Endothelial cell of umbilical vein (primary cell): ENCODE results near the gene ATP5PB. TPM values are rescaled to one million over a fixed set of nuclear protein-coding genes. Genes with fewer than 3 reads are reported as not detected.

Experiments
- BruUV-seq: library from RNA; stranded (reverse); fragments of 400-500 nt; replicated peaks from 2 replicates; lab custom pipeline; 2021; lab: Mats Ljungman, UMichigan
- CTCF ChIA-PET: fragments of 300-600, 350-600 bp; sonication (Branson Sonifier 250); formaldehyde crosslinking; loops from one replicate; lab custom pipeline; 2021; ENCODE audit warnings: antibody characterized with exemption, inconsistent platforms; lab: Charles Lee
- POLR2A ChIA-PET: fragments of 300-600, 350-600 bp; sonication (Branson Sonifier 250); formaldehyde crosslinking; loops from one replicate; lab custom pipeline; 2021; ENCODE audit warnings: antibody characterized with exemption, inconsistent platforms; lab: Charles Lee
- DNase-seq: peaks from one replicate; pipeline ENCODE4 v3.0.0-alpha.2; 2011; ENCODE audit warnings: low read depth, low spot score
- FAIRE-seq: peaks from 2 replicates; lab custom pipeline; 2011; peaks lifted over from hg19 to GRCh38; lab: Jason Lieb, UNC
- H2AFZ ChIP-seq: 2 replicates; pipeline ENCODE4 v1.6.0; 2012; ENCODE audit warnings: low read depth, low read length, control low read depth, inconsistent platforms
- H3K27ac ChIP-seq: 2 replicates; pipeline ENCODE4 v1.5.1; 2011; ENCODE audit warnings: low read depth, mild to moderate bottlenecking, control low read depth, low read length, moderate library complexity; ENCODE audit not compliant: insufficient read depth
- H3K27me3 ChIP-seq, 2 experiments: 2 replicates each; pipeline versions ENCODE4 v1.6.0 to v1.6.1; 2011; ENCODE audit warnings: low read length in 2 of 2, mixed read lengths in 1 of 2; ENCODE audit not compliant: control insufficient read depth in 2 of 2, insufficient read depth in 2 of 2
- H3K36me3 ChIP-seq, 2 experiments: 2 replicates in 1 of 2; 3 replicates in 1 of 2; pipeline ENCODE4 v1.5.1; 2011; ENCODE audit warnings: low read length in 2 of 2, mild to moderate bottlenecking in 1 of 2, moderate library complexity in 1 of 2; ENCODE audit not compliant: control insufficient read depth in 2 of 2, insufficient read depth in 2 of 2; ENCODE audit errors: extremely low read depth in 1 of 2
- H3K4me1 ChIP-seq: 3 replicates; pipeline ENCODE4 v1.5.1; 2011; ENCODE audit warnings: mild to moderate bottlenecking, low read length; ENCODE audit not compliant: control insufficient read depth, insufficient read depth; ENCODE audit errors: extremely low read depth
- H3K4me2 ChIP-seq: 2 replicates; pipeline ENCODE4 v1.6.1; 2011; ENCODE audit warnings: low read length, control low read depth, mixed read lengths; ENCODE audit not compliant: insufficient read depth
- H3K4me3 ChIP-seq, 3 experiments: fragments of 200-600 bp in 1 of 3; sonication (generic), shearing (Covaris generic) in 1 of 3; replicated peaks in 1 of 3; 2 replicates each; pipeline ENCODE4 v1.5.1; 2011 to 2016; ENCODE audit warnings: control low read depth in 3 of 3, low read length in 3 of 3, mild to moderate bottlenecking in 2 of 3, inconsistent platforms in 1 of 3, low read depth in 1 of 3, moderate library complexity in 1 of 3; ENCODE audit not compliant: insufficient read depth in 1 of 3
- H3K79me2 ChIP-seq: 2 replicates; pipeline ENCODE4 v1.6.0; 2012; ENCODE audit warnings: low read length, inconsistent platforms; ENCODE audit not compliant: control insufficient read depth, insufficient read depth
- H3K9ac ChIP-seq: replicated peaks from 2 replicates; pipeline ENCODE3; 2011; ENCODE audit warnings: low read length, control low read depth; ENCODE audit not compliant: insufficient read depth; ENCODE audit errors: extremely low read depth
- H3K9me1 ChIP-seq: replicated peaks from 3 replicates; pipeline ENCODE4 v1.6.0; 2011; ENCODE audit warnings: mild to moderate bottlenecking, low read length; ENCODE audit not compliant: control insufficient read depth, insufficient read depth; ENCODE audit errors: extremely low read depth
- H3K9me3 ChIP-seq: replicated peaks from 2 replicates; pipeline ENCODE4 v1.5.1; 2012; ENCODE audit warnings: low read length, inconsistent platforms; ENCODE audit not compliant: control insufficient read depth, insufficient read depth
- H4K20me1 ChIP-seq: replicated peaks from 2 replicates; pipeline ENCODE3; 2011; ENCODE audit warnings: mild to moderate bottlenecking, low read length; ENCODE audit not compliant: control insufficient read depth, insufficient read depth; ENCODE audit errors: extremely low read depth
- CTCF ChIP-seq, 2 donors: IDR thresholded peaks; 1 replicate in 1 of 2; 2 replicates in 1 of 2; pipeline ENCODE4 v1.5.1; 2011; ENCODE audit warnings: low read length in 2 of 2, mild to moderate bottlenecking in 2 of 2, moderate library complexity in 2 of 2, control low read depth in 1 of 2, inconsistent platforms in 1 of 2, low read depth in 1 of 2; ENCODE audit not compliant: insufficient read depth in 1 of 2; ENCODE audit errors: extremely low read depth in 1 of 2
- EZH2 ChIP-seq: IDR thresholded peaks from 2 replicates; pipeline ENCODE4 v1.6.1; 2012; ENCODE audit warnings: borderline replicate concordance, low read depth, mild to moderate bottlenecking, moderate library complexity, low read length, inconsistent platforms; ENCODE audit not compliant: severe bottlenecking
- FOS ChIP-seq: IDR thresholded peaks from 2 replicates; pipeline ENCODE4 v1.6.1; 2011; ENCODE audit warnings: mild to moderate bottlenecking, low read length, moderate library complexity, borderline replicate concordance; ENCODE audit not compliant: insufficient read depth
- GATA2 ChIP-seq: IDR thresholded peaks from 2 replicates; pipeline ENCODE4 v1.7.0; 2011; ENCODE audit warnings: low read depth, mild to moderate bottlenecking, moderate library complexity, mixed read lengths, low read length; ENCODE audit not compliant: insufficient read length, insufficient read depth
- JUN ChIP-seq: IDR thresholded peaks from 2 replicates; pipeline ENCODE4 v1.6.1; 2011; ENCODE audit warnings: borderline replicate concordance, low read depth; ENCODE audit not compliant: insufficient read length, insufficient read depth
- MAX ChIP-seq: IDR thresholded peaks from 2 replicates; pipeline ENCODE4 v1.6.1; 2011; ENCODE audit not compliant: insufficient read depth, insufficient read length
- MYC ChIP-seq: IDR thresholded peaks from one replicate; pipeline ENCODE4 v1.6.1; 2011; ENCODE audit warnings: mild to moderate bottlenecking, low read depth, low read length
- POLR2A ChIP-seq: IDR thresholded peaks from 2 replicates; pipeline ENCODE4 v1.6.1; 2012; ENCODE audit warnings: low read depth, mild to moderate bottlenecking, control low read depth, low read length
- POLR2AphosphoS5 ChIP-seq: IDR thresholded peaks from 2 replicates; pipeline ENCODE4 v1.6.1; 2012; ENCODE audit warnings: low read depth, mild to moderate bottlenecking, control low read depth, low read length, moderate library complexity; ENCODE audit not compliant: insufficient read depth
- dilution Hi-C: fragments of 300-500 bp; cut with MboI; formaldehyde crosslinking; loops from one replicate; pipeline ENCODE4 v1.15.0; 2019; ENCODE audit warnings: low sequenced_read_pairs; ENCODE audit not compliant: extremely low pct_ligation_motif_present
- intact Hi-C: fragments of 100-400 bp; cut with micrococcal nuclease; formaldehyde crosslinking; loops from one replicate; pipeline ENCODE4 v1.10.0; 2022
- polyA plus RNA-seq, 4 experiments: library from polyadenylated mRNA; depleted of rRNA in 3 of 4; stranded (reverse) in 3 of 4; unstranded in 1 of 4; fragments of >200 nt; gene quantifications; 2 replicates each; pipeline versions ENCODE4 v1.2.1 to v1.2.3, GENCODE V29; 2011 to 2012; ENCODE audit warnings: missing spikeins in 1 of 4
- total RNA-seq: library from RNA; stranded (reverse); gene quantifications from 2 replicates; pipeline ENCODE4 v1.2.3, GENCODE V29; 2021

Gene ATP5PB
- total and polyA plus RNA-seq, 2 donors (not counting 3 experiments of a cell fraction or from before 2014, with no cell fraction given), result 231 to 244 TPM

- H3K9me1 ChIP-seq, result no peaks in the 10 kb centered on the region
- CTCF ChIA-PET, result no interaction called here
- no peaks in the 10 kb centered on the region for H3K27me3 ChIP-seq
- intact Hi-C loops, result no loop called here
- H3K9me3 ChIP-seq, result no peaks in the 10 kb centered on the region
- DNase-seq (no peak), FAIRE-seq (no peak)
- H4K20me1 ChIP-seq, result no peaks in the 10 kb centered on the region
- dilution Hi-C loops, result no loop called here
- no peak overlapping the region for H2AFZ ChIP-seq
- no TSS peak for BruUV-seq
- no peaks in the 10 kb centered on the region for H3K4me1 ChIP-seq
- H3K4me3 ChIP-seq, result no peak overlapping the region
- H3K4me2 ChIP-seq, result no peak overlapping the region
- H3K9ac ChIP-seq, result no peak overlapping the region
- H3K36me3 ChIP-seq, result peaks cover 0 to 4% of the 10 kb centered on the region in 2 experiments
- TF ChIP-seq JUN, result no peak
- TF ChIP-seq POLR2A, result no peak
- no peak for TF ChIP-seq CTCF (IDR thresholded peaks at IDR 0.05; ENCODE audit: extremely low read depth in 1 of 2, insufficient read depth in 1 of 2, low read depth in 1 of 2, low read length in 2 of 2)
- TF ChIP-seq GATA2, result no peak
- TF ChIP-seq POLR2AphosphoS5, result no peak
- no peak for TF ChIP-seq MAX
- no peak for TF ChIP-seq MYC
- no peak for TF ChIP-seq EZH2
- no peak for TF ChIP-seq FOS
- POLR2A ChIA-PET, result no interaction called here
- H3K27ac ChIP-seq, result no peak overlapping the region
- no peaks in the 10 kb centered on the region for H3K79me2 ChIP-seq
Observed at GRCh38 chr1:111466480-111466879, 17.2 kb downstream of the ATP5PB start.
